ENCODE results near the gene TMPRSS6.

Gene TMPRSS6

DNA sequence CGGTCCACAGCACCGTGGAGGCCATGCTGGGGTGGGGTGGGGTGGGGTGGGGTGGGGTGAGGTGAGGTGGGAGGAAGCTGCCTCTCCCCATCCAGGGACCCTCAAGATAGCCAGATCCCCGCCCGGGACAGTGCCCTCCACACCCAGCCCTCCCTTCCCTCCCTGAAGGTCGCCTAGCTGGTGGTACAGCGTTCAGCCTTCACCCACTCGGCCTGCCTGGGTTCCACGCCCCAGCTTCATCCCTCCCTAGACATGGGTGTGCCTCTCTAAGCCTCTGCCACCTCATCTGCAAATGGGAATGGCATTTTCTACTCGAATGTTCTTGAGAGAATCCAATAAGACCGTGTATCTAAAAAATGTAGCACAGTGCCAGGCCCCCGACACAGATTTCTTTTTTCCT lies 40.2 kb downstream of the TMPRSS6 start:
- Histone ChIP-seq H3K9me3 (no peaks in the 10 kb centered on the region), H3K4me3 (no peak overlapping the region), H3K36me3 (replicated peaks) (no peaks in the 10 kb centered on the region), H3K27me3 (ENCODE audit: low read depth) (peaks cover 3% of the 10 kb centered on the region), H3K4me1 (no peaks in the 10 kb centered on the region)
- no peak for DNase-seq (ENCODE audit: low spot score in 2 of 2)
- in situ Hi-C loops (cut with MboI; ENCODE audit: low sequenced_read_pairs), result no loop called here

DNA sequence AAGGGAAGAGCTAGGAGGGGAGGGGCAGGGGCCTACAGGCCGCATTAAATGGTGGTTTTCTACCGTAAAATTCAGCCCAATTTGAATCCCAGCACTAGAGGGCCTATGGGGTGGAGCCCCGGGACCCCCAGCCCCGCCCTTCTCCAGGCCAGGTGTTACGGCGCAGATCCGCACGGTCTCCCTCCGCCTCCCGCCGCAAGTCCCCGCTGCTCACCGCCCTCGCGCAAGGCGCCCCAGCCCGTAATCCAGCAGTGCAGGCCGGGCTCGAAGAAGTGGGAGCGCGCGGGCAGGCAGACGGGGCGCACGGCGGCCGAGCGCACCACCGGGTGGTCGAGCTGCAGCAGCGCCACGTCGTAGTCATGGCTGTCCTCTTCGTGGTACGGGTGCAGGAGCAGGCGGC lies 40.7 kb downstream of the TMPRSS6 start:
- no peak for DNase-seq (ENCODE audit: low spot score in 2 of 2)
- in situ Hi-C loops (cut with MboI; ENCODE audit: low sequenced_read_pairs), result no loop called here
- H3K9me3 ChIP-seq, result no peaks in the 10 kb centered on the region
- no peak overlapping the region for H3K4me3 ChIP-seq
- no peaks in the 10 kb centered on the region; the same call in 1 of the 2 replicates for H3K27me3 ChIP-seq (ENCODE audit: low read depth)
- H3K36me3 ChIP-seq (replicated peaks), result no peaks in the 10 kb centered on the region
- no peaks in the 10 kb centered on the region for H3K4me1 ChIP-seq

DNA sequence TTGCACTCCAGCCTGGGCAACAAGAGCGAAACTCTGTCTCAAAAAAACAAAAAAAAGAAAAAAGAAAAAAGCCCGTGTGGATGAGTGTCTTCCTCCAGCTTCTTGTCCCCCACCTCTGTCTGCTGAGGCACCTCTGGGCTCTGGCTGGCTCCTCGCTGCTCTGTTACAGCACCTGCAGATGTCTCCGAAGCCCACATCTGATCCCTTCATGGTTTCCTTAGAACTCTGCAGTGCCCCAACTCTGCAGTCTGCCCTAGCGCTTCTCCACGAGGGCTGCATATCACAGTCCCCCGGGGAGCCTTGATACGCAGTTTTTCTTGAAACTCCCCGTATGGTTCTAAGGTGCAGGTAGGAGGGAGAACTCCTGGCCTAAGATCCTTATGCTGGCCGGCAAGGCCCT lies 42.1 kb downstream of the TMPRSS6 start:
- no peak for DNase-seq (ENCODE audit: low spot score in 2 of 2)
- H3K4me1 ChIP-seq, result no peaks in the 10 kb centered on the region
- H3K9me3 ChIP-seq, result no peaks in the 10 kb centered on the region
- no peaks in the 10 kb centered on the region for H3K36me3 ChIP-seq (replicated peaks)
- in situ Hi-C loops (cut with MboI; ENCODE audit: low sequenced_read_pairs), result no loop called here
- H3K27me3 ChIP-seq (ENCODE audit: low read depth), result no peaks in the 10 kb centered on the region; the same call in 1 of the 2 replicates
- H3K4me3 ChIP-seq, result no peak overlapping the region

DNA sequence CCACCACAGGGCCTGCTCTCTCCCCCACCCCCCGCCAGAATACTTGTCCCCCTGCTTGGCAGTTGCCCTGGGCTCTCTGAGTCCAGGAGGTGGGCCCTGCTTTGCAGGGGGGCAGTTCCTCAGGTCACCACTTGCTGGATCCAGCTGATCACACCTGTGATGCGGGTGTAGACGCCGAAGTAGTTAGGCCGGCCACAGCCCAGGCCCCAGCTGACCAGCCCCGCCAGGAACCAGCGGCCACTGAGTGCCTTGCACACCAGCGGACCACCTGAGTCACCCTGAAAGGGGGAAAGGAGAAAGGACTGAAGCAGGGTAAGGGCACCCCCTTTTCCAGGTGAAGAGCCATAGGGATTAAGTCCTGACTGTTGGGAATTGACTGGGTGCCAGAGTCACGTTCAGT lies 43.6 kb downstream of the TMPRSS6 start:
- Histone ChIP-seq H3K9me3 (no peaks in the 10 kb centered on the region), H3K36me3 (replicated peaks) (no peaks in the 10 kb centered on the region), H3K27me3 (ENCODE audit: low read depth) (no peaks in the 10 kb centered on the region; the same call in 1 of the 2 replicates), H3K4me3 (no peak overlapping the region), H3K4me1 (no peaks in the 10 kb centered on the region)
- in situ Hi-C loops (cut with MboI; ENCODE audit: low sequenced_read_pairs), result no loop called here
- DNase-seq (ENCODE audit: low spot score in 2 of 2), result no peak

DNA sequence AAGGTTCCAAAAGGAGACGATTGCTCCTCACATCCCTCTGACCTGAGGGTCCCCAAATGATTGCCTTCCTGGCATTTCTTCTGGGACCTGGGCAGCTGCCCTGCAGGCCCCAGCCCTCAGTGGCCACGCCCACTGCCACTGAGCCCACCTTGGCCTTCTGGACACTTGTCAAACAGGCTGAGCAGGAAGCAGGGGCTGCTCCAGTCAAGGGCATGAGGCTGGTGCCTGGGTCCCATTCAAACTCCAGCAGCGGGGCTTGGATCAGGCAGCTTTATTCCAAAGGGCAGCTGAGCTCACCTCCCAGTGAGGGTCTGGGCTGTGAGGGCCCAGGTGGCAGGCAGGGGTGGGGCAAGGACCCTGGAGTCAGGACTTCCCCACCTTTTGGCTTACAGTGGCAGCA lies 44.3 kb downstream of the TMPRSS6 start:
- no peak for DNase-seq (ENCODE audit: low spot score in 2 of 2)
- in situ Hi-C loops (cut with MboI; ENCODE audit: low sequenced_read_pairs), result no loop called here
- H3K4me3 ChIP-seq, result no peak overlapping the region
- H3K9me3 ChIP-seq, result no peaks in the 10 kb centered on the region
- no peaks in the 10 kb centered on the region; the same call in 1 of the 2 replicates for H3K27me3 ChIP-seq (ENCODE audit: low read depth)
- no peaks in the 10 kb centered on the region for H3K4me1 ChIP-seq
- no peaks in the 10 kb centered on the region for H3K36me3 ChIP-seq (replicated peaks)

DNA sequence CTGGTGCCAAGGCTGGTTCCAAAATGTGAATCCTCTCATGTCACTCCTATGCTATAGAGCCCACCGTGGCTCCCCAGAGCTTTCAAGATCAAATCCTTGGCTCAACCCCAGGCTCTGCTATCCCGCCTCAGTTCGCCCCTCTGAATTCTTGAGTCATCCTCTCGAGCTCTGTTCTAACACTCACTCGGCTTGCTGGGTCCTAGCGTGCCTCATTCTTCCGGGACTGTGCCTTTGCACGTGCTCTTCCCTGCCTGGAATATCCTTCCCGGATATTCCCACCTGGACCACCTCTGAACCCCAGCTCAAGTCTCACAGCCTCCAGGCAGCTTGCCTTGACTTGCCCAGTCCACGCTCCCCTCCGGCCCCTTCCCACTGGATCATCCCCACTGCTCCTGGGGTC lies 45.0 kb downstream of the TMPRSS6 start:
- Histone ChIP-seq H3K9me3 (no peaks in the 10 kb centered on the region), H3K36me3 (replicated peaks) (no peaks in the 10 kb centered on the region), H3K27me3 (ENCODE audit: low read depth) (no peaks in the 10 kb centered on the region), H3K4me3 (no peak overlapping the region), H3K4me1 (no peaks in the 10 kb centered on the region)
- no peak for DNase-seq (ENCODE audit: low spot score in 2 of 2)
- in situ Hi-C loops (cut with MboI; ENCODE audit: low sequenced_read_pairs), result no loop called here

DNA sequence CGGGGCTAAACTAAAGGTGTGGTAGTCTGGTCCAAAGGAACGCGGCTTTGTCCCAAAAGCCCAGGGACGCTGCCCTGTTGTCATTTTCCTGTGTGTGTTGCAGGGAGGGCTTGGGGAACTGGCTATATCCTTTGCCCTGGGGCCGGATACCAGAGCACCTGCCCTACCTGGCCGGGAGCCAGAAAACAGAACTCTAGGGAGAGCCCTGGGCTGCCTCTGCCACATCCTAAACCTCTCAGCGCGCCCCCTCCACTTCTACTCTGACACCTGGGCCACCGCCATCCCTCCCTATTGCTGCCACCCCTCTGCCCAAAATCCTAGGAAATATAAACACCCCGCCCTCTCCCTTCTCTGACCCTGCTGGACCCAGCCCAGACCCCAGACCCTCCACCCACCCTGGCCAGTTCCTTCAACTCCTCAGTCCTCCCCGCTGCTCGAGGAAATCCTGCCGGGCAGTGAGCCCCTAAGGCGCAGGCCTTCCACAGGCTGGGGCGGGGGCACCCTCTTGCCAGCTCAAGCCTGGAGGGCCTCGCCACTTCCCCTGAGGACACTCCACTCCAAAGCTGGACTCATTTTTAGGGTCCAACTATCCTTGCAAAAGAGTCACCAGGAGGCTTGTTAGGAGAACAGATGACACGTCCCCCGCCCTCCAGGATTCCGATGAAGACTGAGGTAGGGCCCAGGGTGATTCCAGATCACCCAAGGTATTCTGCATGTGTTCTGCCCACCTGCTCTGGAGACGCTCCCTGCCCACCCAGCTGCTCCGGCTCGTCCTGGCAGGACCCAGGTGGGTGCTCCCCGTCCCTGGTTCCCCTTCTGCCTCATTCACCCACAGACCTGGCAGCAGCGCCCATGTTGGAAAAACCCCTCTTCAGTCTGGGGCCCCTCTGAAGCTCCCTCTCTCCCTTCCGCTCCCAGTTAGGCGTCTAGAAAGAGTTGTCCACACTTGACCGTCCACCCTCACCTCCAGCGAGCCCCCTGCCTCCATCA lies 45.8 kb downstream of the TMPRSS6 start:
- Histone ChIP-seq H3K27me3 (ENCODE audit: low read depth) (no peaks in the 10 kb centered on the region), H3K4me3 (no peak overlapping the region), H3K9me3 (no peaks in the 10 kb centered on the region), H3K4me1 (no peaks in the 10 kb centered on the region), H3K36me3 (replicated peaks) (no peaks in the 10 kb centered on the region)
- in situ Hi-C loops (cut with MboI; ENCODE audit: low sequenced_read_pairs), result no loop called here
- peak in 1 of 2 experiments; percentile 28 for DNase-seq (ENCODE audit: low spot score in 2 of 2)

DNA sequence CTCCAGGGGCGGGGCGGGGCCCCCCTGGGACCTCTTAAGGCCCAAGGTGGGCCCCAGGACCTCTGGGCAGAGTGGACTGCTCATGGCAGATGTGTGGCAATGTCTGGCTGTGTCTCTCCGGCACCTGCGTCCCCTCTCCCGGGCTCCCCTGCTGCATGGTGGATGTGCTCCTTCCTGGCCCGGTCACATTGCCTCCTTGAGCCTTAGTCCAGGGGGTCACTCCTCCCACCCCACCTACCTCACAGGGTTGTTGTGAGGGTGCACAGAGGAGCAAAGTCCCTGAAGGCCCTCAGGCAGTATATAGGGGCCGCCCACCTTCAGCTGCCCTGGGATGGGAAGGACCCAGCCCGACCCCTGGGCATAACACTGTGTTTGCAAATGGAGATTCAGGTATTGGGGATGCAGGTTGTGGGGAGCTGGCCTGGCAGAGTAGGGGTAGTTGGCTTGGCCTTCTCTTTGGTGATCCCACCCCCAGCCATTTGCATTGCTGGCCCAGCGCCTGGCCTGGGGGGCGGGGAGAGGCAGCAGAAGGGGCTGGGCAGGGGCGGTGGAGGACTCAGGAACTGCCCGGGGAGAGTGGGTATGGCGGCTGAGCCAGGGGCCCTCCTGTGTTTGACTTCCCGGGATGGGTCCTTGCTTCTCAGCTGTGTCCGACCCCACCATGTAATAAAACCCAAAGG lies 46.7 kb downstream of the TMPRSS6 start:
- no peaks in the 10 kb centered on the region for H3K4me1 ChIP-seq
- H3K27me3 ChIP-seq (ENCODE audit: low read depth), result no peaks in the 10 kb centered on the region
- no peak overlapping the region for H3K4me3 ChIP-seq
- H3K36me3 ChIP-seq (replicated peaks), result no peaks in the 10 kb centered on the region
- no peaks in the 10 kb centered on the region for H3K9me3 ChIP-seq
- in situ Hi-C loops (cut with MboI; ENCODE audit: low sequenced_read_pairs), result no loop called here
- DNase-seq (ENCODE audit: low spot score in 2 of 2), result no peak

DNA sequence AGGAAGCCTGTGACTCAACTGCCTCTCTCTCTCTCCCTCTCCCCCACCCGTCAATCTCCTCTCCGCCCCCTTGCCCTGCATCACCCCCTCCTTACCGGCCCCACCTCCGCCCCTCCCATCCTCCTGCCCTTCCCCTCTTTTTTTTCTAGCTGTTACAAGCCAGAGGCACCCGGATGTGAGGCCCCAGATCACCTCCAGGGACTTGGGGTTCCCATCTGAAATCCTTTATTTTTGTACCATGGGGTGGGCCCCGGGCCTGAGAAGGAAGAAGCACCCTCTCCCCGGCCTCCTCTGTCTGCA lies 47.2 kb downstream of the TMPRSS6 start:
- in situ Hi-C loops (cut with MboI; ENCODE audit: low sequenced_read_pairs), result no loop called here
- Histone ChIP-seq H3K27me3 (ENCODE audit: low read depth) (no peaks in the 10 kb centered on the region), H3K36me3 (replicated peaks) (no peaks in the 10 kb centered on the region; the same call in 1 of the 2 replicates), H3K4me3 (no peak overlapping the region), H3K9me3 (no peaks in the 10 kb centered on the region), H3K4me1 (no peaks in the 10 kb centered on the region)
- DNase-seq (ENCODE audit: low spot score in 2 of 2), result no peak

DNA sequence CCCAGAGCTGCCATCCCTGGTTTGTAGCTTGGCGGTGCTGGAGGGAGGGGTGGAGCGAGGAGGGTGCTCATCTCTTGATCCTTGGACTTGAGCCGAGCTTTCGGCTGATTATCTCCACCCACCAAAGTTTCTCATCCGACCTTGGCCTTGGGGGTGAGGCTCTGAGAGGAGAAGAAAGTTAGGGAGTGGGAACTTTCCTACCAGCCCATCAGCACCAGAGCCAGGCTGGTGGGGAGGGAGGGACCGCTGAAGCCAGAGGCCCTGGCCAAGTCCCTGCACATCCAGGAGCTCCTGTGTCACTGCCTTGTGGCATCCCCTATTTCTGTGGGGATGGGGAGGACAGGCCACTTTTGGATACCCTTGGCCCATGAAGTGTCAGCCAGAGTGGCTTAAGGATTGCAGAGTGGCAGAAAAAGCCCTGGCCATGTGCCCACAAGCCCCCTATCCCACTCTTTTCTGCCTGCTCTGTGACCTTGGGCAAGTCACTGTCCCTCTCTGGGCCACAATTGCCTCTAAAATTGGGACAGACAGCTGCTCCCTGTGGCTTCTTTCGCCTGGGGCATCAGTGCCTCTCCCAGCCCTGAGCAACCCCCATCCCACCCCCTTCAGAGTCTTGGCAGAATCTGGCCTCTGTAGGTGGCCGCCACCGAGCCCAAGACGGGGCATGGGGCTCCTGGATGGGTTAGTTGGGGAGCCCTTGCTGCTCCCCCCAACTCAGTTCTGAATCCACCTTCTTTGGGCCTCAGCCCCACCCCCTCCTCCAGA lies 47.7 kb downstream of the TMPRSS6 start:
- H3K36me3 ChIP-seq (replicated peaks), result no peaks in the 10 kb centered on the region; the same call in 1 of the 2 replicates
- H3K9me3 ChIP-seq, result no peaks in the 10 kb centered on the region
- H3K4me1 ChIP-seq, result no peaks in the 10 kb centered on the region
- no peaks in the 10 kb centered on the region for H3K27me3 ChIP-seq (ENCODE audit: low read depth)
- no peak for DNase-seq (ENCODE audit: low spot score in 2 of 2)
- H3K4me3 ChIP-seq, result no peak overlapping the region
- in situ Hi-C loops (cut with MboI; ENCODE audit: low sequenced_read_pairs), result no loop called here

DNA sequence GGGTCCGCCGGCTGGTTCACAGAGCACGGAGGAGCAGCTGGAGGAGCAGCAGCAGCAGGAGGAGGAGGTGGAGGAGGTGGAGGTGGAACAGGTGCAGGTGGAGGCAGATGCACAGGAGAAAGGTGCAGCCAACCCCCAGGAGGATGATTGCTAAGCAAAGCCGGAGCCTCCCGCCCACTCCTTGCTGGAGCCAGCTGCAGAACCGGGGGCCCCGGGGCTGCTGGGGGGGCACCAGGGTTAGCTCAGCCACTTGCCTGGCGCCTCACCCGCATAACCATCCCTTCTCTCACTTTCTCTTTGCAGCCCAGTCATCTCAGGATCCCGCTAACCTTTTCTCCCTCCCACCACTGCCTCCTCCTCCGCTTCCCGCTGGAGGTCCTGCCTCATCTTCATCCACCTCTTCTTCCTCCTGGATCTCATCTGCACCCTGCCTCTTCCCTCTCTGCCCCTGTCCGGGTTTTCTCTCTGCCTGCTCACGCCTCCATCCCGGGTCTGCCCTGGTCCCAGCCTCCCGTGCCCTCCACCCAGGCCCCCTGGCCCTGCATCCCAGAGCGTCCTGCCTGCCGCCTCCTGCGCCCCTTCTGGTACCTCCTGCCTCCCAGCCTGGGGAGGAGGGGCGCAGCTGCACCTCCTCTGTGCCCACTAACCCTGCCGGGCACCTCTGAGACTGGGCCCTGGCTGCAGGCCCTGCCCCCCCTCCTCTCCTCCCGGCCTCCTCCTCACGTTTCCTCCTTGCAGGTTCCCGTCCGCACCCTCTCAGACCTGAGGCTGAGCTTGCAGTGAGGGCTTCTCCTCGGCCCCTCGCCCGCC lies 48.5 kb downstream of the TMPRSS6 start:
- Histone ChIP-seq H3K36me3 (replicated peaks) (no peaks in the 10 kb centered on the region; the same call in 1 of the 2 replicates), H3K4me1 (no peaks in the 10 kb centered on the region)
- in situ Hi-C loops (cut with MboI; ENCODE audit: low sequenced_read_pairs), result no loop called here

DNA sequence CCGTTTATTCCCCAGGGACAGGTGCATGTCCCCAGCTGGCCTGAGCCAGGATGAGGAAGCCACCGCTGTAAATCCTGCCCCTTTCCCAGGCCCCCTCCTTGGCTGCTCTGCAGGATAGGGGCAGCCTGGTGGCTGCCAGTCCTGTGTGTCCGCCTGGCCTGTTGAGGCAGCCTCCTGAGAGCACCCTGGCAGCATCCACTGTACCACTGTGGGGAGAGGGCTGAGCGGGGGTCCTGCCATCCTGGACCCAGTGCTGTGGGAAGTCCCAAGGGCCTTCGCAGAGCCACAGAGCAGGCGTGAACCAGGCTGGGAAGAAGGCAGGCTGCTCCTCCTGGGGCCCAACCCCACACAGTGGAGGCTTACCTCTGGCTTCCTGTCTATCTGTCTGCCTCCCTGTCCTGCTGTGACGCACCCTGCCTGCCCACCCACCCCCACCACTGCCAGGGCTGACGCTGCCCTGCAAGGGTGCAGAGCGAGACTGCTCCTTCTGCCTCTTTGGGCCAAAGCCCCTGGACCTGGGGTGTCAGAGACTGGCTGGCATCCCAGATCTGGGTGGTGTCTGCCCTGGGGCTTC lies 49.5 kb downstream of the TMPRSS6 start:
- H3K4me3 ChIP-seq, result no peak overlapping the region
- DNase-seq (ENCODE audit: low spot score in 2 of 2), result no peak

More for the DNA sequence above, 48.5 kb downstream of the TMPRSS6 start:
- no peak for DNase-seq (ENCODE audit: low spot score in 2 of 2)
- Histone ChIP-seq H3K27me3 (ENCODE audit: low read depth) (no peaks in the 10 kb centered on the region), H3K9me3 (no peaks in the 10 kb centered on the region), H3K4me3 (no peak overlapping the region)

More for the DNA sequence above, 49.5 kb downstream of the TMPRSS6 start:
- no peaks in the 10 kb centered on the region; the same call in 1 of the 2 replicates for H3K36me3 ChIP-seq (replicated peaks)
- in situ Hi-C loops (cut with MboI; ENCODE audit: low sequenced_read_pairs), result no loop called here
- H3K27me3 ChIP-seq (ENCODE audit: low read depth), result no peaks in the 10 kb centered on the region
- H3K9me3 ChIP-seq, result no peaks in the 10 kb centered on the region
- H3K4me1 ChIP-seq, result no peaks in the 10 kb centered on the region
